Trophoblast cell (in vitro differentiated cells and primary cell): Measurements from ENCODE around the gene CKS1B. TPM values are rescaled to one million over a fixed set of nuclear protein-coding genes. Genes with fewer than 3 reads are reported as not detected.

ENCODE experiments used
- DNase-seq, 2 donors: peaks; one replicate each; pipeline ENCODE4 v3.0.0-alpha.2; 2016
- H2AFZ ChIP-seq: 2 replicates; pipeline ENCODE4 v1.6.1; 2013; ENCODE audit warnings: low read length, moderate library complexity, mild to moderate bottlenecking; ENCODE audit not compliant: insufficient read depth, poor library complexity
- H2AK5ac ChIP-seq: 2 replicates; pipeline ENCODE4 v1.6.1; 2013; ENCODE audit warnings: mild to moderate bottlenecking, low read length
- H2BK120ac ChIP-seq: 2 replicates; pipeline ENCODE4 v1.6.1; 2013; ENCODE audit warnings: low read length, mild to moderate bottlenecking, moderate library complexity; ENCODE audit not compliant: insufficient read depth, poor library complexity
- H2BK12ac ChIP-seq: 2 replicates; pipeline ENCODE4 v1.6.1; 2013; ENCODE audit warnings: mild to moderate bottlenecking, low read length, moderate library complexity
- H2BK5ac ChIP-seq: 2 replicates; pipeline ENCODE4 v1.6.1; 2013; ENCODE audit warnings: low read length, low read depth, moderate library complexity, mild to moderate bottlenecking; ENCODE audit not compliant: poor library complexity
- H3K14ac ChIP-seq: 2 replicates; pipeline ENCODE4 v1.6.1; 2013; ENCODE audit warnings: mild to moderate bottlenecking, low read length
- H3K18ac ChIP-seq: 2 replicates; pipeline ENCODE4 v1.6.1; 2013; ENCODE audit warnings: mild to moderate bottlenecking, low read length
- H3K23ac ChIP-seq: 2 replicates; pipeline ENCODE4 v1.6.1; 2013; ENCODE audit warnings: low read length
- H3K27ac ChIP-seq: 2 replicates; pipeline ENCODE4 v1.5.1; 2013; ENCODE audit warnings: low read depth, mild to moderate bottlenecking, inconsistent platforms, low read length, moderate library complexity
- H3K27me3 ChIP-seq: 2 replicates; pipeline ENCODE4 v1.6.1; 2013; ENCODE audit warnings: inconsistent platforms, mild to moderate bottlenecking, low read length, moderate library complexity; ENCODE audit not compliant: insufficient read depth
- H3K36me3 ChIP-seq, 2 experiments: 1 replicate in 1 of 2; 2 replicates in 1 of 2; pipeline ENCODE4 v1.6.1; 2013; ENCODE audit warnings: low read length in 2 of 2, mild to moderate bottlenecking in 2 of 2, moderate library complexity in 1 of 2; ENCODE audit not compliant: insufficient read depth in 2 of 2, control insufficient read depth in 1 of 2
- H3K4ac ChIP-seq: 2 replicates; pipeline ENCODE4 v1.6.1; 2013; ENCODE audit warnings: low read depth, mild to moderate bottlenecking, low read length, moderate library complexity
- H3K4me1 ChIP-seq, 2 experiments: 1 replicate in 1 of 2; 2 replicates in 1 of 2; pipeline ENCODE4 v1.6.1; 2013; ENCODE audit warnings: low read length in 2 of 2, mild to moderate bottlenecking in 2 of 2, moderate library complexity in 1 of 2; ENCODE audit not compliant: insufficient read depth in 2 of 2, control insufficient read depth in 1 of 2
- H3K4me2 ChIP-seq: 2 replicates; pipeline ENCODE4 v1.6.1; 2013; ENCODE audit warnings: inconsistent platforms, mild to moderate bottlenecking, low read length, moderate library complexity
- H3K4me3 ChIP-seq: 2 replicates; pipeline ENCODE4 v1.5.1; 2013; ENCODE audit warnings: mild to moderate bottlenecking, low read depth, low read length, inconsistent platforms
- H3K79me1 ChIP-seq: one replicate; pipeline ENCODE4 v1.6.1; 2013; ENCODE audit warnings: low read length
- H3K79me2 ChIP-seq: 2 replicates; pipeline ENCODE4 v1.6.1; 2013; ENCODE audit warnings: low read length, mild to moderate bottlenecking; ENCODE audit not compliant: control insufficient read depth, insufficient read depth, poor library complexity
- H3K9ac ChIP-seq: 2 replicates; pipeline ENCODE4 v1.6.1; 2013; ENCODE audit warnings: mild to moderate bottlenecking, low read length
- H3K9me3 ChIP-seq: 2 replicates; pipeline ENCODE4 v1.6.1; 2013; ENCODE audit warnings: low read depth, mild to moderate bottlenecking, control low read depth, inconsistent platforms, low read length; ENCODE audit not compliant: insufficient read depth
- H4K12ac ChIP-seq: 2 replicates; pipeline ENCODE4 v1.6.1; 2013; ENCODE audit warnings: low read depth, mild to moderate bottlenecking, low read length, moderate library complexity
- H4K8ac ChIP-seq: 2 replicates; pipeline ENCODE4 v1.6.1; 2013; ENCODE audit warnings: low read depth, mild to moderate bottlenecking, low read length, moderate library complexity
- H4K91ac ChIP-seq: one replicate; pipeline ENCODE4 v1.6.1; 2013; ENCODE audit warnings: low read depth, mild to moderate bottlenecking, low read length, moderate library complexity
- whole genome bisulfite sequencing: extraction: QIAGEN DNeasy Blood & Tissue Kit; methylation state at CpG from one replicate; pipeline ENCODE4 v1.1.7; 2013; ENCODE audit warnings: missing lambda C conversion rate; ENCODE audit not compliant: insufficient read length, insufficient coverage; ENCODE audit errors: extremely low coverage; 5-methylcytosine and 5-hydroxymethylcytosine counted together
- polyA plus RNA-seq: library from polyadenylated mRNA; stranded (reverse); fragments of 200-250 nt; gene quantifications from 2 replicates; pipeline ENCODE4 v1.2.3, GENCODE V29; 2013

CKS1B gene
- polyA plus RNA-seq, result 329 and 347 TPM in 2 replicates

DNA sequence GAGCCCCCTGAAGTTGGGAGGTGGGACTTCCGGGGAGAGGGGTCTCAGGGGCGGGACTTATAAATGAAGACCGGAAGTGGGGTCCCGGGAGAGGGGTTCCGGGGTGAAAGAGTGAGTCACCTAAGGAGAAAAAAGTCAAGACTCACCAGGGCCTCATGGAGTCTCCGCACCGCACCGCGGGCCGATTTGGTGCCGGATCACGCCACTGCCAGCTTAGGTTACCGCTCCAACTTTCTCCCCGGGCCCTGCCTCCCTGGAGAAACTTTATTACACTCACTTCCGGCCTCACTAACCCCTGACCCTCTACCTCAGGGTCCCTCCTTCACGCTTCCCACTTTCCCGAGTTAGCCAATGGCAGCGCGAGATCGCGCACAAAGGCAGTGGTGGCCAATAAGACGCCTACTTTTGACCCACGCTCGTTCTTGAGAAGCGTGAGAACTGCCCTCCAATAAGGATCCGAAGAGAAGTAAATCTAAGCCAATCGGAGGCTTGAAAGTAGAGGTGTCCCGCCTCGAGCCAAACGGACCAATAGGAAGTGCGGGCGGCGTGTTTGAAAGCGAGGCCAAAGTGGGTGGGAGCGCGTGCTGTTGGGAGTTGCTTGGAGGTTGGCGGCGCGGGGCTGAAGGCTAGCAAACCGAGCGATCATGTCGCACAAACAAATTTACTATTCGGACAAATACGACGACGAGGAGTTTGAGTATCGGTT is at the start of gene CKS1B:
Gene CKS1B (plus strand): TSS at position 580 of the 706 bp plus-strand sequence. CDS start 65 bp downstream, at position 645.
- peaks cover 26% of the 10 kb centered on the region for H3K79me2 ChIP-seq
- peak within 1 kb of the TSS; percentile 100 for H3K27ac ChIP-seq
- no peaks in the 10 kb centered on the region for H3K9me3 ChIP-seq
- peak within 1 kb of the TSS; percentile 96 for H4K91ac ChIP-seq
- H3K14ac ChIP-seq, result peak within 1 kb of the TSS; percentile 86
- no CpG with 5 or more reads among the region's 47 CpGs for WGBS
- H3K79me1 ChIP-seq, result peaks cover 36% of the 10 kb centered on the region
- H4K8ac ChIP-seq, result peak within 1 kb of the TSS; percentile 87
- H2BK120ac ChIP-seq, result peak within 1 kb of the TSS; percentile 88
- no peak within 1 kb of the TSS for H3K23ac ChIP-seq
- H2AK5ac ChIP-seq, result peak within 1 kb of the TSS; percentile 92
- H2BK12ac ChIP-seq, result no peak within 1 kb of the TSS
- H3K4ac ChIP-seq, result peak within 1 kb of the TSS; percentile 89
- H2AFZ ChIP-seq, result peak within 1 kb of the TSS; percentile 78
- DNase-seq, result peak; percentile 100
- H3K4me1 ChIP-seq, result peaks cover 22 to 29% of the 10 kb centered on the region in 2 experiments
- H2BK5ac ChIP-seq, result peak within 1 kb of the TSS; percentile 91
- peak within 1 kb of the TSS; percentile 94 for H3K4me3 ChIP-seq
- H3K4me2 ChIP-seq, result peak within 1 kb of the TSS; percentile 91
- no peaks in the 10 kb centered on the region for H3K27me3 ChIP-seq
- H3K36me3 ChIP-seq, result peaks cover under 1 to 3% of the 10 kb centered on the region in 2 experiments
- H4K12ac ChIP-seq, result peak within 1 kb of the TSS; percentile 82
- peak within 1 kb of the TSS; percentile 98 for H3K9ac ChIP-seq
- H3K18ac ChIP-seq, result peak within 1 kb of the TSS; percentile 89

DNA sequence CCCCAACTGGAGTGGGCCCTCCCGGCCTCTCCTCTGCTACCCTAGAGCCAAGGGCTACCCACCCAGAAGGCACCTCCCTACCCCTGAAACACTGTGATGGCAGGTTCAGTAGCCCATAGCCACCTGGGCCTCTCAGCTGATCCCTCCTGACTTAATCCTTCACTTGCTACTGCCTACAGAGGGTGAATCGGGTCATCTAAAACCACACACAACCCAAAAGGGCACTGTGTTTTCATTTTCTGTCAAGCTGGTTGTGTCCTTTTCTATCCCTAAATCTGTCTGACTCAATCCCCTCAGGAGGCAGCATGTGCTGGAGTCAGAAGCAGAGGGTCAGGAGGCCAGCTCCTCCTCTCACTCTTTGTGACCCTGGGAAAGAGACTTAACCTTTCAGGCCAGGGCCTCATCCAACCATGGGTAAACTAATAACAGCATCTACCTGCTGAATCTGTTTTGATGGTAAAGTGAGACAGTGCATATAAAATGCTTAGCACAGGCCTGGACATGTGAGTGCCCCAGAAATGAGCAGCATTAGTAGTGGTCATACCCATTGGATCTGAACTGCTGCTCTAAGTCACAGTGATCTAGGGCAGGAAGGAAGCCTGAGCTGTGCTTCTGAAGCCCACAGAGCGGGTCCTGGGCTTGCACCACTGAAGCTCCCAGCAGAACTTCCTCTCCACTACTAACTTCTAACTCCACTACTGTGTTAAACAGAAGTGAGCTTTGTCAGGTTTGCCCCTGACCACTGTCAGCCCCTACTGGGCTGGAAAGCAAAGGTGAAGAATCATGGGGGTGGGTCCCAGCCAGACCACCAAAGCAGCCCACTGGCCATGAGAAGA is 48.9 kb upstream of the CKS1B start:
- H3K4me2 ChIP-seq, result no peak overlapping the region
- no peak overlapping the region for H3K4ac ChIP-seq
- H3K9me3 ChIP-seq, result peaks cover 2% of the 10 kb centered on the region
- H3K18ac ChIP-seq, result no peak overlapping the region
- no peak overlapping the region for H2BK120ac ChIP-seq
- no peak overlapping the region for H2AK5ac ChIP-seq
- H3K23ac ChIP-seq, result no peak overlapping the region
- no peak overlapping the region for H2BK5ac ChIP-seq
- H3K79me1 ChIP-seq, result no peaks in the 10 kb centered on the region
- H3K14ac ChIP-seq, result no peak overlapping the region
- no peak overlapping the region for H4K8ac ChIP-seq
- no peaks in the 10 kb centered on the region for H3K79me2 ChIP-seq
- DNase-seq, result no peak
- H3K4me3 ChIP-seq, result no peak overlapping the region
- H3K27ac ChIP-seq, result no peak overlapping the region
- peaks cover 8 to 9% of the 10 kb centered on the region in 2 experiments for H3K36me3 ChIP-seq
- H4K12ac ChIP-seq, result no peak overlapping the region
- no CpG with 5 or more reads among the region's 3 CpGs for WGBS
- no peak overlapping the region for H2AFZ ChIP-seq
- H2BK12ac ChIP-seq, result no peak overlapping the region
- no peak overlapping the region for H4K91ac ChIP-seq
- H3K4me1 ChIP-seq, result no peaks in the 10 kb centered on the region
- no peak overlapping the region for H3K9ac ChIP-seq
- H3K27me3 ChIP-seq, result no peaks in the 10 kb centered on the region

DNA sequence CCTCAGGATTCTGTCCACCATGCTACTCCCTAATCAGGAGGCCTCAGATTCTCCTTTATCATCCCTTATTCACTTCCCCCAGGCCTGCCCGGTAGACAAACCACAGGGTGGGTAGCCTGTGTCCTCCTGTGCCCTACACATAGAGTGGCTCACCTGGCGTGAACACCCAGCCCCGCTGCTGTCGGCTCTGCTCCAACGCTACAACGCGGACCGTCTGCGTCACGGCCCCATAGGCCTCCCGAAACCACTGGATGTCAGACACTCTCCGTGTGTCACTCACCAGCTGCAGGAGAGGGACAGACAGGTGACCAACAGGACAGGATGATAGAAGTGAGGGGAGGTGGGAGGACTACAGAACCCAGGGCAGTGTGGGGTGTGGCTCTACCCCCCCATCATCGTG is 48.3 kb upstream of the CKS1B start:
- H3K27ac ChIP-seq, result no peak overlapping the region
- H3K9me3 ChIP-seq, result peaks cover 2% of the 10 kb centered on the region
- no peak overlapping the region for H2AFZ ChIP-seq
- H3K36me3 ChIP-seq, result peaks cover 9% of the 10 kb centered on the region in 2 experiments
- H3K27me3 ChIP-seq, result no peaks in the 10 kb centered on the region
- no peak overlapping the region for H2BK12ac ChIP-seq
- H2AK5ac ChIP-seq, result no peak overlapping the region
- H3K9ac ChIP-seq, result no peak overlapping the region
- H2BK120ac ChIP-seq, result no peak overlapping the region
- no peak overlapping the region for H4K91ac ChIP-seq
- H3K4me1 ChIP-seq, result no peaks in the 10 kb centered on the region
- no peak overlapping the region for H3K4me3 ChIP-seq
- no peak overlapping the region for H3K14ac ChIP-seq
- H3K18ac ChIP-seq, result no peak overlapping the region
- WGBS, result no CpG with 5 or more reads among the region's 13 CpGs
- H4K12ac ChIP-seq, result no peak overlapping the region
- H3K23ac ChIP-seq, result no peak overlapping the region
- H4K8ac ChIP-seq, result no peak overlapping the region
- H3K4me2 ChIP-seq, result no peak overlapping the region
- no peaks in the 10 kb centered on the region for H3K79me1 ChIP-seq
- no peak overlapping the region for H3K4ac ChIP-seq
- no peaks in the 10 kb centered on the region for H3K79me2 ChIP-seq
- DNase-seq, result no peak
- no peak overlapping the region for H2BK5ac ChIP-seq

DNA sequence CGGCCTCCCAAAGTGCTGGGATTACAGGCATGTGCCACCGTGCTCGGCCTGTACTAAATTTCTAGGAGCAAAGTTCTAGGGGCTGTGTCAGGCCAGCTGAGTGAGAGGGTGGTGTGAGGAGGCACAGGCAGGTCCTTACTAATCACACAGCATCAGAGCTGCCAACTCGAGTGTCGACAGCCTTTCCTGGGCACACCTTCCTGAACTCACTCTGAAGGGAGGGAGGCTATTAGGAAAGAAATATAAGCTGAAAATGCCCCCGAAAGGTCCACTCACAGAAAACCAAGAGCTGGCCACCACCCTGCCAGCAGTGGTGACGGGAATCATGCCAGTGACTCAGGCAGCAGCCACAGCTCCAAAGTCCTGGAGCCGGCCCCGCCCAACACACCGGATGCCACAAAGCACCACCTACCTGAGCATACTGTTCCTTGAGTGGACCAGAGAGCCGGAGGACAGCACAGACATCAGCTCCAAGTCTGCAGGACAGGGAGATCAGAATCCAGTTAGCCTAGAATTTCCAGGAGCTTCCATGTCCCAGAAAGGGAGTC is 42.5 kb upstream of the CKS1B start:
- Histone ChIP-seq H3K9me3 (no peaks in the 10 kb centered on the region), H3K79me1 (peaks cover 10% of the 10 kb centered on the region), H3K4me1 (peaks cover 5% of the 10 kb centered on the region in 2 experiments), H3K79me2 (peaks cover 2% of the 10 kb centered on the region), H3K14ac (no peak overlapping the region), H3K23ac (no peak overlapping the region), H3K4me2 (no peak overlapping the region), H4K12ac (no peak overlapping the region), H2AK5ac (no peak overlapping the region), H3K27me3 (no peaks in the 10 kb centered on the region), H2BK5ac (no peak overlapping the region), H3K4me3 (no peak overlapping the region), H4K91ac (no peak overlapping the region), H3K36me3 (peaks cover 1 to 3% of the 10 kb centered on the region in 2 experiments), H2BK120ac (no peak overlapping the region), H2BK12ac (no peak overlapping the region), H3K9ac (no peak overlapping the region), H3K4ac (no peak overlapping the region), H3K18ac (no peak overlapping the region), H4K8ac (no peak overlapping the region), H3K27ac (no peak overlapping the region), H2AFZ (no peak overlapping the region)
- no CpG with 5 or more reads among the region's 11 CpGs for WGBS
- no peak for DNase-seq
